ENCODE measurements around the gene PFDN1.

GRCh38 chr5:140303966-140304365, 1.1 kb upstream of the PFDN1 start:
- no peak for TF ChIP-seq CTCF (conservative IDR thresholded peaks at IDR 0.05; ENCODE audit: low read depth, low read length)
- TF ChIP-seq EZH2 (IDR thresholded peaks at IDR 0.05; ENCODE audit: low read length, unreplicated experiment), result no peak
- TF ChIP-seq EZH2phosphoT487 (IDR thresholded peaks at IDR 0.05; ENCODE audit: borderline replicate concordance, low read length), result no peak
